Natural killer cell (primary cell): ENCODE data around the gene NSMCE3. TPM values are rescaled to one million over a fixed set of nuclear protein-coding genes. Genes with fewer than 3 reads are reported as not detected.
A peak's percentile ranks its signal among the peaks of the same experiment; 100 is the strongest.

ENCODE experiments used
- ATAC-seq, 3 donors: fragments of 150-1000 bp in 2 of 3; fragments of 200-7000 bp in 1 of 3; cut with Tn5 transposase; 1 replicate in 1 of 3; 2 replicates in 2 of 3; pipeline ENCODE4 v1.10.0; 2021; ENCODE audit warnings: mild to moderate bottlenecking in 2 of 3, moderate library complexity in 2 of 3
- DNase-seq, 2 donors: peaks; one replicate each; pipeline versions ENCODE4 v3.0.0 to v3.0.0-alpha.2; 2013 to 2021; ENCODE audit warnings: mixed read lengths in 1 of 2
- H3K27ac ChIP-seq: one replicate; pipeline ENCODE4 v1.5.1; 2013; ENCODE audit warnings: mild to moderate bottlenecking, low read length
- H3K27me3 ChIP-seq: one replicate; pipeline ENCODE4 v1.6.1; 2013; ENCODE audit warnings: low read length; ENCODE audit not compliant: control insufficient read depth, insufficient read depth
- H3K36me3 ChIP-seq: one replicate; pipeline ENCODE4 v1.6.1; 2013; ENCODE audit warnings: low read length; ENCODE audit not compliant: control insufficient read depth, insufficient read depth
- H3K4me1 ChIP-seq: one replicate; pipeline ENCODE4 v1.6.1; 2013; ENCODE audit warnings: low read length; ENCODE audit not compliant: control insufficient read depth, insufficient read depth
- H3K4me3 ChIP-seq: one replicate; pipeline ENCODE4 v1.5.1; 2013; ENCODE audit warnings: low read length
- H3K9me3 ChIP-seq: one replicate; pipeline ENCODE4 v1.6.1; 2013; ENCODE audit warnings: low read length; ENCODE audit not compliant: control insufficient read depth, insufficient read depth
- H3K27ac Mint-ChIP-seq, 2 donors: one replicate each; pipeline ENCODE4 v1.8.0; 2022; ENCODE audit warnings: mild to moderate bottlenecking in 2 of 2, mixed read lengths in 2 of 2, moderate library complexity in 1 of 2
- H3K27me3 Mint-ChIP-seq, 2 donors: one replicate each; pipeline ENCODE4 v1.8.0; 2022; ENCODE audit warnings: low read depth in 2 of 2, mixed read lengths in 2 of 2
- H3K36me3 Mint-ChIP-seq: one replicate; pipeline ENCODE4 v1.8.0; 2022; ENCODE audit warnings: mixed read lengths
- H3K4me1 Mint-ChIP-seq, 2 donors: one replicate each; pipeline ENCODE4 v1.8.0; 2022; ENCODE audit warnings: mixed read lengths in 2 of 2
- H3K4me3 Mint-ChIP-seq: one replicate; pipeline ENCODE4 v1.8.0; 2022; ENCODE audit warnings: mild to moderate bottlenecking, moderate library complexity, mixed read lengths
- H3K9me3 Mint-ChIP-seq, 2 donors: one replicate each; pipeline ENCODE4 v1.8.0; 2022; ENCODE audit warnings: mixed read lengths in 2 of 2
- WGBS: methylation state at CpG from one replicate; pipeline ENCODE4 v1.1.7; 2013; ENCODE audit warnings: missing lambda C conversion rate; ENCODE audit not compliant: insufficient coverage; 5-methylcytosine and 5-hydroxymethylcytosine counted together
- intact Hi-C: fragments of 100-400 bp; cut with micrococcal nuclease; formaldehyde crosslinking; loops from one replicate; pipeline ENCODE4 v1.14.2; 2022
- total RNA-seq, 4 donors: library from RNA; stranded (reverse); fragments of 120-200 nt in 1 of 4; gene quantifications; one replicate each; pipeline versions ENCODE4 v1.2.3 to v1.2.4, GENCODE V29; 2013 to 2022
- TF ChIP-seq, protein P1 (sequence below): fragments of 200-600 bp; IDR thresholded peaks from one replicate; pipeline ENCODE4 v1.8.0; 2022; ENCODE audit warnings: antibody characterized with exemption

NSMCE3 gene
- total RNA-seq, 3 donors from 2014 or later (not counting 1 experiment from before 2014, with no cell fraction given) = 20.6 to 28.0 (median 22.0) TPM

DNA sequence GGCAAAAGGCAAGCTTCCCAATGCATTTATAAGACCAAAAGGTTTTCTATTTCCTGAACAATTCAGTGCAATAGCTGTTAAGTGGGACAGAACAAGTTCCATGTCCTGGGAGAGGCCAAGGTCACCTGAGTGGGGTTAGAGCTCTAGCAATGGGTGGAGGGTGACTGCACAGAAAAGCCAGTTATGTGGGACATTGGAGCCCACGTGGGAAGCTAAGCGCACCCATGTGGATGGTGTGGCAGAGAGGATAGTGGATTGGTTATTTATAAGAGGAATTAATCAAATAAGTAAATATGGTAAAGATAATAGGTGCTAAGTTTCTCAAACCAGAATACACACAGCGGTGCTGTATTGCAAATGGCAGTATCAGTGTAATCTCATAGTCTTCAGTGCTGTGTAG, 6.3 kb downstream of the NSMCE3 start:
- no peaks in the 10 kb centered on the region for H3K27me3 ChIP-seq
- DNase-seq = no peak
- WGBS = 85% methylated on average over 2 of the region's 3 CpGs
- intact Hi-C loops = no loop called here
- no peaks in the 10 kb centered on the region for H3K9me3 ChIP-seq
- Mint-ChIP-seq H3K27me3 (peaks cover 0 to 3% of the 10 kb centered on the region in 2 donors), H3K4me1 (peaks cover 26 to 28% of the 10 kb centered on the region in 2 donors), H3K9me3 (no peaks in the 10 kb centered on the region), H3K4me3 (no peak overlapping the region), H3K36me3 (no peaks in the 10 kb centered on the region), H3K27ac (no peak overlapping the region)
- H3K4me3 ChIP-seq = no peak overlapping the region
- peaks cover 3% of the 10 kb centered on the region for H3K4me1 ChIP-seq
- TF ChIP-seq, protein P1, sequence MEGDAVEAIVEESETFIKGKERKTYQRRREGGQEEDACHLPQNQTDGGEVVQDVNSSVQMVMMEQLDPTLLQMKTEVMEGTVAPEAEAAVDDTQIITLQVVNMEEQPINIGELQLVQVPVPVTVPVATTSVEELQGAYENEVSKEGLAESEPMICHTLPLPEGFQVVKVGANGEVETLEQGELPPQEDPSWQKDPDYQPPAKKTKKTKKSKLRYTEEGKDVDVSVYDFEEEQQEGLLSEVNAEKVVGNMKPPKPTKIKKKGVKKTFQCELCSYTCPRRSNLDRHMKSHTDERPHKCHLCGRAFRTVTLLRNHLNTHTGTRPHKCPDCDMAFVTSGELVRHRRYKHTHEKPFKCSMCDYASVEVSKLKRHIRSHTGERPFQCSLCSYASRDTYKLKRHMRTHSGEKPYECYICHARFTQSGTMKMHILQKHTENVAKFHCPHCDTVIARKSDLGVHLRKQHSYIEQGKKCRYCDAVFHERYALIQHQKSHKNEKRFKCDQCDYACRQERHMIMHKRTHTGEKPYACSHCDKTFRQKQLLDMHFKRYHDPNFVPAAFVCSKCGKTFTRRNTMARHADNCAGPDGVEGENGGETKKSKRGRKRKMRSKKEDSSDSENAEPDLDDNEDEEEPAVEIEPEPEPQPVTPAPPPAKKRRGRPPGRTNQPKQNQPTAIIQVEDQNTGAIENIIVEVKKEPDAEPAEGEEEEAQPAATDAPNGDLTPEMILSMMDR = no peak
- no peak overlapping the region for H3K27ac ChIP-seq
- no peaks in the 10 kb centered on the region for H3K36me3 ChIP-seq
- ATAC-seq = no peak

DNA sequence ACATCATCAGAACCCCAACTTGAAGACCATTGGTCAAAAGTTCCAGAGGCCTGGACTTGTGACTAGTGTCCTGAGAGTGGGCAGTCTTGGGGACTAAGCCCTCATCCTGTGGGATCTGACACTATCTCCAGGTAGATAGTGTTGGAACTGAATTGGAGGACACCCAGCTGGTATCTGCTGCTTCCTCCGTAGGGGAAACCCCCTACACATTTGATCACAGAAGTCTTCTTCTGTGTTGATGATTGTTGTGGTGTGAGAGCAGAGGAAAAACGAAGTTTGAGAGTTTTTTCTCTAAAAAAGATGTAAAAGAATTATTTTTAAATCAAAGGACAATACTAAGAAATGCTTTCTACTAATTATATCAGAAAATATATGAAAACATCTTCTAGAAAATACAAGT, 6.9 kb downstream of the NSMCE3 start:
- H3K27ac Mint-ChIP-seq = no peak overlapping the region

DNA sequence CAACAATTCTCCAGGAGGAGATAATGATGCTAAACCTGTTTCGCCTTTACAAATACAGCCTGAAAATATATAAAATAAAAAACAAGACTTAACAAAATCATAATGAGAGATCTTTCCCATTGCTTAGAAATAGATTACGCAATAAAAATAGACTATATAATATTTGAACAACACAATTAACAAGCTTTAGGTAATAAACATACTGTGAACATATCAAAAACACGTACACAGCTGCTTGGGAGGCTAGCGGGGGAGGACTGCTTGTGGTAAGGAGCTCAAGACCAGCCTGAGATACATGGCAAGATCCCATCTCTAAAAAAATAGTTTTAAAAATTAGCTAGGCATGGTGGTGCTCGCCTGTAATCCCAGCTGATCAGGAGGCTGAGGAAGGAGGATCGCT, 8.7 kb downstream of the NSMCE3 start:
- H3K4me3 ChIP-seq = no peak overlapping the region
- 95% methylated on average over 4 of the region's 6 CpGs for WGBS
- TF ChIP-seq, protein P1 = no peak
- Mint-ChIP-seq H3K27ac (no peak overlapping the region), H3K9me3 (no peaks in the 10 kb centered on the region), H3K27me3 (peaks cover 0 to 3% of the 10 kb centered on the region in 2 donors), H3K4me1 (peaks cover 4 to 5% of the 10 kb centered on the region in 2 donors), H3K4me3 (no peak overlapping the region), H3K36me3 (no peaks in the 10 kb centered on the region)
- no peak for DNase-seq
- intact Hi-C loops = no loop called here
- H3K9me3 ChIP-seq = no peaks in the 10 kb centered on the region
- ATAC-seq = no peak
- H3K36me3 ChIP-seq = no peaks in the 10 kb centered on the region
- H3K27ac ChIP-seq = no peak overlapping the region
- no peaks in the 10 kb centered on the region for H3K4me1 ChIP-seq
- no peaks in the 10 kb centered on the region for H3K27me3 ChIP-seq

More for the DNA sequence above, 6.9 kb downstream of the NSMCE3 start:
- peaks cover 0 to 3% of the 10 kb centered on the region in 2 donors for H3K27me3 Mint-ChIP-seq
- H3K36me3 Mint-ChIP-seq = no peaks in the 10 kb centered on the region
- Histone ChIP-seq H3K4me1 (peaks cover 2% of the 10 kb centered on the region), H3K9me3 (no peaks in the 10 kb centered on the region), H3K36me3 (no peaks in the 10 kb centered on the region), H3K27me3 (no peaks in the 10 kb centered on the region), H3K4me3 (no peak overlapping the region), H3K27ac (no peak overlapping the region)
- DNase-seq (peak in 1 of 2 donors; percentile 49), ATAC-seq (no peak)
- H3K4me3 Mint-ChIP-seq = no peak overlapping the region
- intact Hi-C loops = no loop called here
- TF ChIP-seq, protein P1 = no peak
- no CpG with 5 or more reads among the region's 2 CpGs for WGBS
- H3K9me3 Mint-ChIP-seq = no peaks in the 10 kb centered on the region
- H3K4me1 Mint-ChIP-seq = peaks cover 23% of the 10 kb centered on the region in 2 donors

DNA sequence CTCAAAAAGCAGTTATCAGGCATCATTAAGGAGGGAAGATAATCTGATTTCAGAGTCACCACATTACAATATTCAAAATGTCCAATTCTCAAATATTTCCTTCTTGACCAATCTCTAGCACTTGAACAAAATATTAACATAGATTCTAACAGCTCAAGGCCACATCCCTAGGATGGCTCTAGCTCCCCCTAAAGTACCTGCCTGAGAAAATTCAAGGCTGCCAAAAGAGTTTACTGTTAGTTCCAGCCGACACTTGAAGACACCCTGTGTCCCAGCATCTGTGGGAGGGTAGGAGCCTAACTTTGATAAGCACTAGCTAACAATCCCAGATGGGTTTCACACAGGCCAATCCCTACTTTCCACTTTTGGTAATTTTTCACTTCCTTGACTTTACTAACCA, 10.4 kb downstream of the NSMCE3 start:
- DNase-seq (no peak), ATAC-seq (no peak)
- Histone ChIP-seq H3K36me3 (no peaks in the 10 kb centered on the region), H3K27me3 (no peaks in the 10 kb centered on the region), H3K27ac (no peak overlapping the region), H3K9me3 (no peaks in the 10 kb centered on the region), H3K4me3 (no peak overlapping the region), H3K4me1 (no peaks in the 10 kb centered on the region)
- Mint-ChIP-seq H3K27ac (no peak overlapping the region), H3K9me3 (no peaks in the 10 kb centered on the region), H3K4me1 (no peaks in the 10 kb centered on the region), H3K4me3 (no peak overlapping the region), H3K27me3 (peaks cover 0 to 3% of the 10 kb centered on the region in 2 donors), H3K36me3 (no peaks in the 10 kb centered on the region)
- intact Hi-C loops = no loop called here
- whole genome bisulfite sequencing = 69% methylated on average over 1 of the region's 1 CpG
- TF ChIP-seq, protein P1 = no peak
